HG03139 (cell line): Measurements from ENCODE around the gene PCDH9.

Experiments
- ATAC-seq: cut with Tn5 transposase; IDR thresholded peaks from one replicate; pipeline ENCODE4 v1.9.1; 2021; ENCODE audit not compliant: unreplicated experiment

Gene PCDH9

DNA sequence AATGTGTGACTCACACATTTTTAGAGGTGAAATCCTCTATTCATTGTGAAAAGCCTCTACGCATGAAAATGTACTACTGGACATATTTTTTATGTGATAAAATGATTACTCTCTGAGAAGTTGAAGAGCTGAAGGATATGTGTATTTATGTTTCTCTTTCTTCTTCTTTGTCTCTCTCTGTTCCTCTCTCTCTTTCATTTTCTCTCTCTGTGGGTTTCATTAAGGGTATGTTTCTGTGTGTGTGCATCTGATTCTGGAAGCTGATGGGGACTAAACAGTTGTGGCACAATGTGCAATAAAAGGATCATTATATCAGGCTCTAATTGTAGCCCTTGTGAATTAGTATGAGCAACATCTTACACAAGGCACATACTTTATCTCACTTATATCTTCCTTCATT is 867.7 kb downstream of the PCDH9 start:
- no peak for ATAC-seq

DNA sequence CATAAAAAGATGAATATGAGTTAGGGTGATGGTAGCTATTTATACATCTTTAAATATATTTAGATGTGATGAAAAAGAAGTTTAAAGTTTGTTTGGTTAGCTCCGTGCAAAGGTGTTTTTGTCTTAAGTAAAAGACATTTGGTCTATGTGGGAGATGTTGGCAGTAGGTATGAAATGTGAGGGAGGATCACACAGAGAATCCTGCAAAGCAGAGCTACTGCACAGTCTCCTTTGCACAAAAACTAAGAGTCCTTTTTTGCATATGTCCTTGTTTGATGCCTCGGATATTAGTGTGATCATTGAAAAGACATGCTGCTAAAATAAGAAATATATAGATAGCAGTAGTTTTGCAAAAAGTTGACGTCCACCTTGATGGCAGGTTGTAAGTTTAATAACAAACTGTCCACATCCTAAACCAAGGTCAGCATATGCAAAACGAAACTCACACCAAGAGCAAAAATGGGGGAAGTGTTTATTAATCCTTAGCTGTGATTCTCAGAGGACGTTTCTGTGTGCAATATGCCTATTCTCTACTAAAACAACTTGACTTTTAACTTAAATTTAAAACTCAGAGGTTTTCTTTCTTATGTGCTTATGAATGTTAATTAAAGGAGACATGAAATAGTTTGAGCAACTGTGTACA is 870.1 kb downstream of the PCDH9 start:
- peak; percentile 67 for ATAC-seq

DNA sequence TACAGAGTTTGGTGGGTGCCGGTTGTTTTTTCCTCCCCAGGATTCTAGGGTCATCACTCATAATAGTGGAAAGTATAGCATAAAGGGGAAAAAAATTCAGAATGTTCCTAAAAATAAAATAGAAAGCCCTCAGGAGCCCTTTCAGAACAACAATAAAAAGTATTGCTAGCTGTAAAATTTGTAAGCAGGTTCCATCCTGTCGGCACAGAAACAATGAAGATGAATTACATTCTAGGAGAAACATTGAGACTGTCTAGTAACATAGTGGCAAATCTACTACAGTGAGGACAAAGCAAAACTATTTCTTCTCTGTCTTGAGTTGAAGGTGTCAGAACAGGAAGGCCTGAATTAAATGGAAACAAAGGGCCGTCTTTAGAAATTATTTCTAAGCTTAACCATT is 870.7 kb downstream of the PCDH9 start:
- no peak for ATAC-seq

DNA sequence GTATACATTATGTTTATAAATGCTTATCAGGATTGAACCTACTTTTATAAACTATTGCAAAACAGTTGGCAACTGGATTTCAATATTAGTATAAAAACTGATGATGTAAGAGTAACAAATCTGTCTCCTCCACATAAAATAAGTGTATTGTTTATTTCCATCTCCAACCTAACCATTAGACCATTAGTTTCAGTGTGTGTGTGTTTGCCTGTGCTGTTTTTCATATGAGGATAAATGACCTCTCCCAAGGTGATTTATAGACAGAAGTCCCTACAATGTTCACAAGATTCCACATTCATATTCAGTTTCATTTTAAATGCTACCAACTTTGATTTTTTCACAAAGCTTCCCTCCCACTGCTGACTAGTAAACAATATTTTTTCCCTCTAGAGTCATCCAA is 871.6 kb downstream of the PCDH9 start:
- no peak for ATAC-seq

DNA sequence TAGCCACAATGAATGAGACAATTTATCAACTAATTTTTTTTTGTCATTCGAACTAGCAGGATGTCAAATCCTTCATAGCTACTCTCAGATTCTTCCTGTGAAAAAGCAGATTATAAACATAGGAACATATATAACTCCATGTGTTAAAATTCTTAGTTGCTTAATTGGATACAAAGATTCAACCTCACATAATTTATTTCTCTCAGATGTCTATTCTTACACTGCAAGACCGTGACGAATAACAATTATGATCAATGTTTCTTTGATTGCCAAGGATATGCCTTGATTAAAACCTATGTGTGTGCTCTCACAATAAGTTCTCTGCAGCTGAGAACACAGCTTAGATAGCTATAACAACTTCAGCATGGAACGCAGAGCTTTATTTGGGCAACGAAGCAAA is 872.7 kb downstream of the PCDH9 start:
- no peak for ATAC-seq

DNA sequence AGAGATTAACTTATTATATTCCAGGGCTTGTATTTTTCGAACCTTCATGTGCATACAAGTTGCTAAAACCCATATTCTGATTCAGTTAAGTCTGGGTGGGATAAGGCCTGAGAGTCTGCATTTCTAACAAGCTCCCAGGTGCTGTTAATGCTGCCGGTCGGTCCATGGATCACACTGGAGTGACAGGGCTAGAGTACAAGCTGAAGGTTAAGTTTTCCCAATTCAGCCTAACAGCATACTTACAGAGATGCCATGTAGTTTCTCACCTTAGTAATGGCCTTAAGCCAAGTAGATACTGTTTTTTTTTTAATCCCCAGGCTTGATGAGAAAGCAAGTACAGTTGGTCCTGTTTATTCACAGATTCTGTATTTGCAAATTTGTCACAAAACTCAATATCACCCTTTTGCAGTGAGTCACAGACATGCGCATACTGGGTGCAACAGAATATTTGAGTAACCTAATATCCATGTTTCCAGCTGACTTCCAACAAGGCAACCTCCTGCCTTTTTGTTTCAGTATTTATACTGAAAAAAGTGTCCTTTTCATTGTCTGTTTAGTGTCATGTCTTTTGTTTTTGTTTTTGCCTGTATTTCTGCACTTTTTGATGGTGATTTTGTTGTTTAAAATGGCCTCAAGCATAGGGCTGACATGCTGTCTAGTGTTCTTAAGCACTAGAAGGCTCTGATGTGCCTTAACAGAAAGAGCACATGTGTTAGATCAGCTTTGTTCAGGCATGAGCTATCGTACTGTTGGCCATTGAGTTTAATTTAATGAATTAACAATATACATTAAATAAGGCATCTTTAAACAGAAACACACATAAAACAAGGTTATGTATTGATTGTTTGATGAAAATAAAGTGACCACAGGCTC is 875.0 kb downstream of the PCDH9 start:
- ATAC-seq, result no peak

DNA sequence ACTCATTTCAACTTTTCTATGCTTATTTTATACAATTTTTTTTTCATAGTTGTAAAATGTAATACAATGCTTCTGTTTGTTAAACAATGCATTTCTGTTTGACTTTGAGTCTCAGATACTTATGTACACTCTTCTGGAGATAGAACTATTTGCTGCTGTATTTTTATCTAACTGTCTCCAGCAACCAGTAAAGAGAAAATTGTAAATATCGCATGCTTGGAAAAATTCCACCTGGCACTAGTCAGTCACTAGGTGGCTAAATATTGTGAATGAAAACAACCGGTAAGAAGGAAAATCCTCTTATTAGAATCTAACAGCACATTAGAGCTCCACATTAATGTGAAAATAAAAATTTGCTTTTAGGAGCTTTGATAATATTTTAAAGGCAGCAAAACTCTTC is 876.5 kb downstream of the PCDH9 start:
- no peak for ATAC-seq

DNA sequence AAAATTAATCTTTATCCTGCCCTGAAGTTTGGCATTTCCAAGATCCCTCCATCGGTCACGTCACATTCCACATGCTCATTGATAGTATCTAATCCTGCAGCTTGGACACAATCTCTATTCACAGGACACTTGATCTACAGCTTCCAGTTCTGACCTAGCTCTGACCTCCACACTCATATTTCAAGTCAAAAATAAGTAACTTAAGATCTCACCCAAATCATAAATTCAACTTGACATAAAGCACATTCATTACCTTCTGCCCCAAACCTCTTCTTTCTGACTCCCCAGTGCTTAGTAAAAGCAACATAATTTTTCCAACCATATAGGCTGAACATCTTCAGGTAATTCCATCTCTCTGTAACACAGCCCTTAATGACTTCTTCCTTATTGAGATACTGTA is 880.2 kb downstream of the PCDH9 start:
- ATAC-seq, result no peak

DNA sequence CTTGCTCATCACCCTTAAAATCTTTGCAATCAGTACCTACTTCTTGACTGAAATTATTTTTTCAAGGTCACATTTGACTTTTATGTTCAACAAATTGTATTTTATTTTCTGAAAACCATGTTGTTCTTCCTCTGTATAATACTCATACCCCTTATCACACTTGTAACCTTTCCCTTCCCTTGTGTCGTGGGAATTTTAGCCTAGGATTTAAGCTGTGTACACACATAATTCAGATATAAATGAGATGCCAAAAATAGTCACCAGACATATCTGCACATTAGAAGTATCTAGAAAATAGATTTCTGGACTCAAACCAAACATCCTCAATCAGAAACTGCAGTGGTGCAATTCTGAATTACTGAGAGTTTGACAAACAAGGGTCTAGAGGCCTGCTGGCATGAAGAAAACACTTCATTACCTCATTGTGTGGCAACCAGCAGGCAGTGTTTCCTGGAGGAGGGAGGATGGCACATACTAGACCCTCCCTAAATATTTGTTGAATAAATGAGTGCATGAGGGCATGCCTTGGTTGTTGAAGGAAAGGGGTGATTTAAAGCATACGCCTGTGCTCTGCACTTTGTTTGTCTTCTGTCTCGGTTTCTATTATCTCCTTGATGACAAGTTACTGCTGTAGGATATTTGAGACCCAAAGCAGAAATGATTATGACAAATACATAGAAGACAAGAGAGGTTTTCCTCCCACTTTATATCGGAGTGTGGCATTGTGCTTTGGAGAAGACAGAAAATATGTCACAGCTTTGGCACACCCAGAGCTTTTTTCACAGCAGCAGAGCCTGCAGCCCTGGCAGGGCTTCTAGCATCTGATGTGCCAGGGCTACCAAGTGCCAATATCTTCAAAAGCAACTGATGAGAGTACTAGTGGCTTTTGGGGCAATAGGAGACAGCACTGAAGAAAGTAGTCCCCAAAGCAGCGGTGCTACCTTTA is 881.1 kb downstream of the PCDH9 start:
- no peak for ATAC-seq

DNA sequence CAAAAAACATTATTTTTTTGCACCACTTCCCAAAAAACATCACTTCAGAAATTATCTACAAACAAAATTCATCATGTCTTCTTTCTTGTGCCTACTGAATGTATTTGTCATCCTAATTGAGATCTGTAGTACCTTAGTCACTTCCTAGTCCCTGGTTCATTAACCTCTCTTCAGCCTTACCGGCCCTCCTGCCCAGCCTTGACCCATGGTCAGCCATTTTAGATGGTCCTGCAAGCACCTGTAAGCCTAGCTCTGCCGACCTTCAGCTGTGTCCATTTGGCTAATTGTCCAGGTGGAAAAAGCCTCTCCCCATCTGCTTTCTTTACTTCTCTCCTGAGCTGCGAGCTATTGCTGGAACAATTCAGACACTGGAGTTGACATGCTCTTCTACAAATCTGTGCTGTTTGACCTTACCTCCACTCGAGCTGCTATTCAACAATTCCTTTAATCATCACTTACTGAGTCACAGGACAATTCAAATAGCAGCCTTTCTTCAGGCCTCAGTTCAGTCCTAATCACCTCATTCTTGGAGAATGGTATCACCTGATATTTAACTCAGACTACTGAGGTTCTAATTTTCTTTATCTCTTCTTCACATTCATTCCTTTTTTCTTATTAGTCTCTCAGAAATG is 882.5 kb downstream of the PCDH9 start:
- no peak for ATAC-seq

DNA sequence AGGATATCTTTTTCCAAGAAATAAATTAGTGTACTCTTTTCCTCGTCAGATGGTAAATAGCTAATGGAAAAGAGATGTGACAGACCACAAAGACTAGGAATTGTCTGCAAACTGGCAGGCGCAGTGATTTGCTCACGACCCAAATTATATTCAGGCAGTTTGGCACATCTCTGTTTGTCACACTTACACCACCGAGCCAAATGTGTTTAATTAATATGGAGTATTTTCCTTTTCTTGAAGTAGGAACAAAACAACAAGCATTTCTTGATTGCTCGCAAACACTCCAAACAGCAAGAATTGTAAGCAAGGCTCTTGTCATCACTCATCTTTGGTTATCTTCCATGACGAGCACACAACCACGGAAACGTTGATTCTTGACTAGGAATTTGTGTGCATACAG is 884.2 kb downstream of the PCDH9 start:
- ATAC-seq, result no peak

DNA sequence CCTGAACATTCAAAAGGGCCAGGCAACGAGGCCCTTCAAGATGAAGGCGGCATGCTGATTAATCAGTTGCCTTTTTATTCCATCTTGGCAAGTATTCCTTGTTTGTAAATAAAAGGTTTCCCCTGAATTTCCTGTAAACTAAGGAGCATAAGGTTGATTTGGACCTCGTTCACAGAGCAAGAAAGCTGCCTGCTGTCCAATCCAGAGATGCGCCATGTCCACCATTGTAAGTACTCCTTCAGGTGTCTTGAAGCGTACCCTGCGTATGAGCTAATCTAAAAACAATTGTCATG is 884.7 kb downstream of the PCDH9 start:
- no peak for ATAC-seq

DNA sequence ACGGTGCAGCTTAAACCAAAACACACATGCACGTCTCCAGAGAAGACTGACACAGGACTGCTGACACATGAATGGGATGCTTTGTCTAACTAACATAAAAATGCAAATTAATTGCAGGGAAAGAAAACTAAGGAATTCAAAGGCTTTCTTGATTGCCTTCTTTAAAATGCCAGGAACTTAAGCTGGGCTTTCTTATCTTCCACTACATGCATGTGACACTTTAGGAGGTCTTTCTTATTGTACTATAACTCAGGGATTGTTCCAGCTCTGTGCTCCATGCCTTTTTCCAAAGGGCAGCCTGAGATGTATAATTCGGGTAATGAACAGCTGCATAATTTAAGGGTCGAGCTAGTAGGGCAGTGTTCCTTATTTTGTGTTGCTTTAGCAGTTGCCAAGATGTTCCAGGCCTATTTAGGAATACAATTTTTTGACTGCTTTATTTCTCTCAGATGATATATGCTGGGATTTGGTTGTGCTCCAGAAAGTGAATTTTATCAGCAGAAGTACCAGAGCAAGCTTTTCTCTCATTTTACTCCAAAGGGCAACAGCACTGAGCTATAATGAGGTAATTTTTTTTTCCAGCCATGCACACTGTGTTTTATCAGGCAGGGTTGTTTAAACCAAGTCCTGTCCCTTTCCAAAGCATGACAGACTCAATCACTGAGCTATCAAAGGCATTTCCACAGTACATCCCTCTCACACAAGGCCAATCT is 885.2 kb downstream of the PCDH9 start:
- no peak for ATAC-seq

DNA sequence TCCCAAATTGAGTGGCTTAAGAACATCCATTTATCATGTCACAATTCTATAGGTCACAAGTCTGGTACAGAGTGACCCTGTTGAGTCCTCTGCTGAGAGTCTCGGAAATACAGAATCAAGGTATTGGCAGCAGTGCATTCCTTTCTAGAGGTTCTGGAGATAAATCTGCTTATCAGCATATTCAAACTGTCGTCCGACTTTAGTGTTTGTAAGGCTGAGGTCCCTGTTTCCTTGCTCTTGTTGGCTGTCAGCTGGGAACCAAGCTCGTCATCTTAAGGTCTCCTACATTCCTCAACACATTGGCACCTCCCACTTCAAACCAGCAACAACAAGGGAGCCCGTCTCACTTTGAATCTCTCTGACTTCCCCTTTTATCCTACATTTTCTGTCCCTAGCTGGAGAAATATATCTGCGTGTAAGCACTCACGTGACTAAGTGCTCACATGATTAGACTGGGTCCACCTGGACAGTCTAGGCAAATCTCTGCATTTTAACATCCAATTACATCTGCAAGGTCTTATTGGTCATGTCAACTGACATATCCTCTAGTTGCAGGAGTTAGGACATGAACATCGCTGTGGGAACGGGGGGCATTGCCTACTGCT is 886.8 kb downstream of the PCDH9 start:
- no peak for ATAC-seq

DNA sequence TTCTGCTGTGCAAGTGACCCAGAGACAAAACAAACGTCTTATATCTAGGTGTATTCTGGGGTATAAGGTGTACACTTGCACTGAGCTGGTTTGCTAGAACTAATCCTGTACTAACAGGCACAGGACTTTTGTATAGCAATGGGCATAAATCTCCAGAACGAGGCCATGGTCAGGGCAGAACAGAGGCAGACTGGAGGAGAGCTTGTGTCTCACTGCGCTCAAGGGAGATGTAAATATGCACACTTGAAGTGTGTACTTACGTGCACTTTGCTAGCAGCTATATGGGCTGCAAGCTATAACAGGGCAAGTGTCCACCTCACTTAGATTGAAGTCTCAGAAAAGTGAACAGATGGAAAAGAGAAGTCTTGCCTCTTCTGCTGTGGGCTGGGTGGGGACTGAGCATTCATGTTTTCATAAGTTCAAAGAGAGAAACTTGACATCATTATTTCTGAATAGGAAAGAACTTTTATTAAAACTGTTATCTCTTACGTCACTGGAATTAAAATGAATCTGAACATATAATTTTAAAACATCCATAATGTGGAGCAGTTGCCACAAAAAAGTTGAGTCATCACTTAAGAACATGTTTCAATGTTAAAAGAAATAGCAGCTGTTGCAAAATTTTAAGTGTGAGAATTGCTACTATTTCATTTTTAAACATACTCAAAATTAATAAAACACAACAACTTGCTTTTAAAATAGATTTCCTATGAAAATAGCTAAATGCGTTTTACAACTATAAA is 888.3 kb downstream of the PCDH9 start:
- no peak for ATAC-seq

DNA sequence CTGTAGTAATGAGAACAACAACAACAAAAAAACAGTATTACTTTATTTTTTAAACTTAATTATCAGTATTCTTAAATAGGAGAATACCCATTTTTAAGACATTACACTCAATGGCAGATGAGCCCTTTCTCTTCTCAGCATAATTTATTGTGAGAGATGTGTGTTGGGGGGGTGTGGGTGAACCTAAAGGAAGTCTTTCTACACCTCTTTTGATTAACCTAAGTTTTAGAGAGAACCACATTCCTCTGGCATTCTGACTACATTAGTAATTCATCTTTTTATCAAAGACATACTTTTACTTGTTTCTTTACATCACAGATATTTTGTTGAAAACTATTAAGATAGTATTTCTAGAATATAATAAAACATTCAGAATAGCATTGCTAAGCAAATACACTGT is 890.9 kb downstream of the PCDH9 start:
- no peak for ATAC-seq

DNA sequence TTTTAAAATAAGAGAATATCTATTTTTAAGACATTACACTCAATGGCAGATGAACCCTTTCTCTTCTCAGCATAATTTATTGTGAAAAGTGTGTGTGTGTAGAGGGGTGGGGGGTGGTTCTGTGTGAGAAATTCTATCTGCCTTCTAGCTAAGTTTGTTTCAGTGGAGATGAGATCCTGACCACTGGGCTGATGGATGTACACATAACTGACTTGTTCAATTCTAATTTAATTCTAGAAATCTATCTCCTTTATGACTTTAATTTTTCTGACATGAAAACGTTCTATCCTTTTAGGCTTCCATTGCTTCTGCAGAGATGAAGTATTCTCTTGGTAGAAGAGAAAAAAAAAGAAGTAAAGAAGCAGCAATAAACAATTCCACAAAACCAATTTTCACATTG is 891.6 kb downstream of the PCDH9 start:
- no peak for ATAC-seq

DNA sequence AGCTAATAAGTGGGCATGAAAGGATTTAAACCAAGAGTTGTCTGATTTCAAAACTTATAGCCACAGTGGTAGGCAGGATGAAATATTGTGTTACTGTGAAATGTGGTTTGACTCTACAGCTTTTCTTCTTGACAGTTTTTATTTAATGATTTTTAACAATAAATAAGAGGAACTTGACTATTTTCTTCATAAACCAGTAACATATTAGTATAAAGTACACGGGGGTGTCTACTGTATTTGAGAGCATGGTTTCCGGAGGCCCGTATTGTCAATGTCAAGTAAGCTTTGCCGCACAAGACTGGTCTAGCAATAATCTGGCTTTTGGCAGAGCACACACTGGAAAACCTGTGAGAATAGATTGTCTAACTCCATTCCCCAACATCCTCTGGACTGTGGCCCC is 894.5 kb downstream of the PCDH9 start:
- no peak for ATAC-seq

DNA sequence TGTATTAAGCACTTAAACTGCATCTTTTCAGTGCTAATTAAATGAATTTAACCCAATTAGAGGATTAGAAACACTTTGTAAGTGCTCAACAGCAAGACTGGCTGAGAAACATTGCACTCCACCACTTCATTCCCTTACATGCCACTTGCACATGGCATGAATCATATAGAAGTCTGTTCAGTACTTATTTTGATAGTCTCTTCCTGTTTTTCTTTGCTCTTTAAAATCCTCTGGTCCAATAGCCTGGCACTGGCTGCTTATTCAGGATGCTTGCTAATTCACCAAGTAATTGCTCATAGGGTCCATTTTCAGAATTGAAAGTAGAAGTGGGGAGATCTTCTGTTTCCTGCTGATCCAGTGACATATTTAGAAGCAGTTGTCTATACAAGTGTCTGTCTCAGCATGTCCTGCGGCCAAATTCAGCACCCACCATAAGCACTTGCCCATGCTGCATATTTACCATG is 900.1 kb downstream of the PCDH9 start:
- ATAC-seq, result no peak
